HL-60 (cell line): Measurements from ENCODE around the gene TAF7L.
A peak's percentile ranks its signal among the peaks of the same experiment; 100 is the strongest.

Experiments used
- DNase-seq, 2 experiments: peaks; one replicate each; pipeline ENCODE4 v3.0.0-alpha.2; 2010 to 2020; ENCODE audit warnings: low read depth in 1 of 2, low spot score in 1 of 2
- H3K27ac ChIP-seq: fragments of 250-450 bp; sonication (Bioruptor Pico); replicated peaks from 2 replicates; pipeline ENCODE4 v1.5.1; 2020; ENCODE audit warnings: mild to moderate bottlenecking, moderate library complexity
- H3K27me3 ChIP-seq: fragments of 250-450 bp; sonication (Bioruptor Pico); 2 replicates; pipeline ENCODE4 v1.5.1; 2021; ENCODE audit warnings: mild to moderate bottlenecking, moderate library complexity; ENCODE audit not compliant: insufficient read depth, poor library complexity, severe bottlenecking
- H3K4me3 ChIP-seq: replicated peaks from 2 replicates; pipeline ENCODE4 v1.5.1; 2011; ENCODE audit warnings: mild to moderate bottlenecking, control low read depth, low read length; ENCODE audit not compliant: insufficient read depth
- CTCF ChIP-seq: IDR thresholded peaks from one replicate; pipeline ENCODE4 v1.5.1; 2011; ENCODE audit warnings: low read length, control low read depth, inconsistent platforms; ENCODE audit not compliant: insufficient read depth
- GABPA ChIP-seq: IDR thresholded peaks from 2 replicates; pipeline ENCODE4 v1.6.1; 2012; ENCODE audit warnings: low read depth
- POLR2AphosphoS5 ChIP-seq: IDR thresholded peaks from 2 replicates; pipeline ENCODE4 v1.6.1; 2012; ENCODE audit warnings: low read depth
- REST ChIP-seq: IDR thresholded peaks from 2 replicates; pipeline ENCODE4 v1.6.1; 2012; ENCODE audit warnings: low read depth; ENCODE audit not compliant: insufficient replicate concordance
- SPI1 ChIP-seq: IDR thresholded peaks from 2 replicates; pipeline ENCODE4 v1.6.1; 2012; ENCODE audit warnings: low read depth, mild to moderate bottlenecking, borderline replicate concordance

The TAF7L gene

GRCh38 chrX:101257448-101258258, 33.5 kb downstream of the TAF7L start:
- Histone ChIP-seq H3K4me3 (no peak overlapping the region), H3K27ac (no peak overlapping the region), H3K27me3 (no peaks in the 10 kb centered on the region)
- TF ChIP-seq REST (no peak), SPI1 (peak; percentile 14; the same call in 1 of the 2 replicates)
- no peak for DNase-seq

- H3K4me3 ChIP-seq = no peak overlapping the region
- no peak overlapping the region for H3K27ac ChIP-seq
- TF ChIP-seq REST (no peak), POLR2AphosphoS5 (no peak), CTCF (no peak), GABPA (no peak), SPI1 (no peak)
- no peaks in the 10 kb centered on the region for H3K27me3 ChIP-seq
- no peak for DNase-seq
Observed at GRCh38 chrX:101252634-101253033, 38.5 kb downstream of the TAF7L start.

- DNase-seq = no peak
- Histone ChIP-seq H3K27ac (no peak overlapping the region), H3K4me3 (no peak overlapping the region), H3K27me3 (no peaks in the 10 kb centered on the region)
- no peak for TF ChIP-seq GABPA
- TF ChIP-seq REST = no peak
- TF ChIP-seq POLR2AphosphoS5 = no peak
- no peak for TF ChIP-seq SPI1
- no peak for TF ChIP-seq CTCF
Observed at GRCh38 chrX:101241531-101241930, 49.6 kb downstream of the TAF7L start.
